MM.1S (cell line): Measurements from ENCODE around the gene CYP39A1.

Experiments
- DNase-seq: peaks from one replicate; pipeline ENCODE4 v3.0.0-alpha.2; 2015
- H2AFZ ChIP-seq: fragments of 300-600 bp; sonication (generic); 2 replicates; pipeline ENCODE4 v1.6.0; 2016; ENCODE audit warnings: antibody characterized with exemption, low read length
- H3F3A ChIP-seq: fragments of 300-600 bp; sonication (generic); 2 replicates; pipeline ENCODE4 v1.6.1; 2016; ENCODE audit warnings: mild to moderate bottlenecking, antibody characterized with exemption, low read length, moderate library complexity, mixed read lengths; ENCODE audit not compliant: insufficient read depth
- H3K27ac ChIP-seq: fragments of 300-600 bp; sonication (generic); 2 replicates; pipeline ENCODE4 v1.5.1; 2016; ENCODE audit warnings: mild to moderate bottlenecking, low read length
- H3K27me3 ChIP-seq: fragments of 300-600 bp; sonication (generic); replicated peaks from 2 replicates; pipeline ENCODE4 v1.6.0; 2016; ENCODE audit warnings: low read length; ENCODE audit not compliant: insufficient read depth
- H3K36me3 ChIP-seq: fragments of 300-600 bp; sonication (generic); replicated peaks from 2 replicates; pipeline ENCODE4 v1.6.1; 2016; ENCODE audit warnings: mild to moderate bottlenecking, low read length, mixed read lengths; ENCODE audit not compliant: insufficient read depth
- H3K4me1 ChIP-seq: fragments of 300-600 bp; sonication (generic); 2 replicates; pipeline ENCODE4 v1.6.1; 2016; ENCODE audit warnings: low read length, mixed read lengths
- H3K4me2 ChIP-seq: fragments of 300-600 bp; sonication (generic); 2 replicates; pipeline ENCODE4 v1.6.0; 2016; ENCODE audit warnings: low read depth, low read length
- H3K4me3 ChIP-seq: fragments of 300-600 bp; sonication (generic); 2 replicates; pipeline ENCODE4 v1.5.1; 2016; ENCODE audit warnings: low read length, mixed read lengths
- H3K79me2 ChIP-seq: fragments of 300-600 bp; sonication (generic); 2 replicates; pipeline ENCODE4 v1.6.1; 2016; ENCODE audit warnings: mixed run types, low read length, mixed read lengths
- H3K9ac ChIP-seq: fragments of 300-600 bp; sonication (generic); 2 replicates; pipeline ENCODE4 v1.6.1; 2016; ENCODE audit warnings: low read length, mixed read lengths
- H3K9me2 ChIP-seq: fragments of 300-600 bp; sonication (generic); replicated peaks from 2 replicates; pipeline ENCODE4 v1.6.1; 2016; ENCODE audit warnings: mild to moderate bottlenecking, low read length, mixed read lengths; ENCODE audit not compliant: insufficient read depth
- H3K9me3 ChIP-seq: fragments of 300-600 bp; sonication (generic); replicated peaks from 2 replicates; pipeline ENCODE4 v1.6.1; 2016; ENCODE audit warnings: mild to moderate bottlenecking, low read length, mixed read lengths; ENCODE audit not compliant: insufficient read depth
- H4K20me1 ChIP-seq: fragments of 300-600 bp; sonication (generic); 2 replicates; pipeline ENCODE4 v1.6.1; 2016; ENCODE audit warnings: mild to moderate bottlenecking, low read length, moderate library complexity, mixed read lengths; ENCODE audit not compliant: insufficient read depth
- EZH2 ChIP-seq: fragments of 300-600 bp; sonication (generic); optimal IDR thresholded peaks from 2 replicates; pipeline ENCODE3; 2017; ENCODE audit warnings: low read depth, mild to moderate bottlenecking, antibody characterized with exemption, low read length, mixed read lengths
- EZH2phosphoT487 ChIP-seq: fragments of 300-600 bp; sonication (generic); IDR thresholded peaks from 2 replicates; pipeline ENCODE4 v1.6.1; 2018; ENCODE audit warnings: antibody characterized with exemption, low read length
- TF ChIP-seq, protein P1 (sequence below): fragments of 300-600 bp; sonication (generic); IDR thresholded peaks from 2 replicates; pipeline ENCODE4 v1.5.1; 2016; ENCODE audit warnings: antibody characterized with exemption, low read length, mixed read lengths

Gene CYP39A1

DNA sequence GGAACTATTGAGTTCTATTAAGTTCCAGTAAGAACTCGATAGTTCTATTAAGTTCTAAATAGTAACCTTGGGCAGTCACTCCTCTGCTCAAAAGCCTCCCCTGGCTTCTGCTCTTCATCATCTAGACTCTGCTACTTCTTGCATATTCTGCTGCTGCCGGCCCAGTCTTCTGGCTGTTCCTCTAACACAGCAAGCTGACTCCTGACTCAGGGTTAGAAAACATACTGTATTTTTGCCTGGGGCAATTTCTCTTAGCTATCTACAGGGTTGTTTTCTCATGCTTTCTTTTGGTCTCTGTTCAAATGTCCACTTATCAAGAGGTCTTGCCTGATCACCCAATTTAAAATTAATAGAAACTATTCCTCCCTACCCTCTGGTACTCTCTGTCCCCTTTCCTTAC, 14.8 kb upstream of the CYP39A1 start:
- H3F3A ChIP-seq, result no peaks in the 10 kb centered on the region
- no peaks in the 10 kb centered on the region for H3K79me2 ChIP-seq
- H3K9me2 ChIP-seq, result no peaks in the 10 kb centered on the region
- no peak for DNase-seq
- no peaks in the 10 kb centered on the region for H3K36me3 ChIP-seq
- no peak overlapping the region for H3K4me2 ChIP-seq
- no peaks in the 10 kb centered on the region for H4K20me1 ChIP-seq
- H2AFZ ChIP-seq, result no peak overlapping the region
- H3K27ac ChIP-seq, result no peak overlapping the region
- H3K27me3 ChIP-seq, result no peaks in the 10 kb centered on the region
- no peaks in the 10 kb centered on the region for H3K9me3 ChIP-seq
- H3K4me1 ChIP-seq, result no peaks in the 10 kb centered on the region
- H3K9ac ChIP-seq, result no peak overlapping the region
- TF ChIP-seq EZH2, result no peak
- TF ChIP-seq, protein P1, sequence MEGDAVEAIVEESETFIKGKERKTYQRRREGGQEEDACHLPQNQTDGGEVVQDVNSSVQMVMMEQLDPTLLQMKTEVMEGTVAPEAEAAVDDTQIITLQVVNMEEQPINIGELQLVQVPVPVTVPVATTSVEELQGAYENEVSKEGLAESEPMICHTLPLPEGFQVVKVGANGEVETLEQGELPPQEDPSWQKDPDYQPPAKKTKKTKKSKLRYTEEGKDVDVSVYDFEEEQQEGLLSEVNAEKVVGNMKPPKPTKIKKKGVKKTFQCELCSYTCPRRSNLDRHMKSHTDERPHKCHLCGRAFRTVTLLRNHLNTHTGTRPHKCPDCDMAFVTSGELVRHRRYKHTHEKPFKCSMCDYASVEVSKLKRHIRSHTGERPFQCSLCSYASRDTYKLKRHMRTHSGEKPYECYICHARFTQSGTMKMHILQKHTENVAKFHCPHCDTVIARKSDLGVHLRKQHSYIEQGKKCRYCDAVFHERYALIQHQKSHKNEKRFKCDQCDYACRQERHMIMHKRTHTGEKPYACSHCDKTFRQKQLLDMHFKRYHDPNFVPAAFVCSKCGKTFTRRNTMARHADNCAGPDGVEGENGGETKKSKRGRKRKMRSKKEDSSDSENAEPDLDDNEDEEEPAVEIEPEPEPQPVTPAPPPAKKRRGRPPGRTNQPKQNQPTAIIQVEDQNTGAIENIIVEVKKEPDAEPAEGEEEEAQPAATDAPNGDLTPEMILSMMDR, result no peak
- no peak for TF ChIP-seq EZH2phosphoT487
- no peak overlapping the region for H3K4me3 ChIP-seq

GRCh38 chr6:46661483-46661882, 8.9 kb upstream of the CYP39A1 start:
- Histone ChIP-seq H3K36me3 (no peaks in the 10 kb centered on the region), H3K27ac (no peak overlapping the region), H3K4me3 (no peak overlapping the region), H3F3A (no peaks in the 10 kb centered on the region), H3K27me3 (no peaks in the 10 kb centered on the region), H3K9ac (no peak overlapping the region), H3K9me3 (no peaks in the 10 kb centered on the region), H3K79me2 (no peaks in the 10 kb centered on the region), H3K4me1 (no peaks in the 10 kb centered on the region), H2AFZ (no peak overlapping the region), H3K4me2 (no peak overlapping the region), H3K9me2 (no peaks in the 10 kb centered on the region), H4K20me1 (no peaks in the 10 kb centered on the region)
- DNase-seq, result no peak
- TF ChIP-seq EZH2, result no peak
- TF ChIP-seq, protein P1, result no peak
- TF ChIP-seq EZH2phosphoT487, result no peak

DNA sequence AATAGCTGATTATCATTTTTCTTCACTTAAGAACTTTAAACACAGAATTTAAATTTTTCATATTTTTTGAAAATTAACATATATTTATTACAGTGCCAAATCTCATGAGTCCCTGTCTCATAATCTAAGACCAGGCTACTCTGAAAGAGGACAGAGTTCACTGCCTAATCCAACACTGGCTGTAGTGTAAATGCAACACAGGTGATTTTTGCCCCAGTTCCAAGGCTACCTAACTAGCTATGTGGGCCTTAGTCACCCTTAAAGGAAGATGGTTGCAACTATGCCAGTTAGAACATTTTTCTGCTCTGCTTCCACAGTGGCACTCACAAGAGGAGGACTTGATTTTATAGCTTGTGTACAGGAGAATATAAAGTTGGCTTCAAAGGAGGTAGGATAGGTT, 5.0 kb upstream of the CYP39A1 start:
- Histone ChIP-seq H3K4me3 (no peak overlapping the region), H3K79me2 (no peaks in the 10 kb centered on the region), H3K9ac (no peak overlapping the region), H3K36me3 (no peaks in the 10 kb centered on the region), H3F3A (no peaks in the 10 kb centered on the region), H3K27me3 (no peaks in the 10 kb centered on the region), H2AFZ (no peak overlapping the region), H3K4me1 (no peaks in the 10 kb centered on the region), H4K20me1 (no peaks in the 10 kb centered on the region), H3K9me3 (no peaks in the 10 kb centered on the region), H3K27ac (no peak overlapping the region), H3K4me2 (no peak overlapping the region), H3K9me2 (no peaks in the 10 kb centered on the region)
- TF ChIP-seq EZH2phosphoT487 (no peak), EZH2 (no peak)
- TF ChIP-seq, protein P1, result no peak
- no peak for DNase-seq

- no peak overlapping the region for H2AFZ ChIP-seq
- no peaks in the 10 kb centered on the region for H3K9me2 ChIP-seq
- H4K20me1 ChIP-seq, result no peaks in the 10 kb centered on the region
- no peaks in the 10 kb centered on the region for H3K27me3 ChIP-seq
- no peaks in the 10 kb centered on the region for H3K4me1 ChIP-seq
- H3K9me3 ChIP-seq, result no peaks in the 10 kb centered on the region
- no peak overlapping the region for H3K9ac ChIP-seq
- no peaks in the 10 kb centered on the region for H3K79me2 ChIP-seq
- TF ChIP-seq EZH2phosphoT487 (no peak), EZH2 (no peak)
- TF ChIP-seq, protein P1, result no peak
- no peaks in the 10 kb centered on the region for H3K36me3 ChIP-seq
- H3F3A ChIP-seq, result no peaks in the 10 kb centered on the region
- DNase-seq, result no peak
- no peak overlapping the region for H3K4me3 ChIP-seq
- no peak overlapping the region for H3K27ac ChIP-seq
- H3K4me2 ChIP-seq, result no peak overlapping the region
These were observed 3.2 kb upstream of the CYP39A1 start for GRCh38 chr6:46655803-46656202.
